OCI-M2 (cell line): ENCODE measurements around the gene ANKRD30A.
"Not testable (repeated sequence)": the region's sequence is repeated elsewhere in the genome, so short reads cannot be mapped to it uniquely, and the experiment has no call there.

Experiments used
- DNase-seq: peaks from one replicate; lab custom pipeline; 2025; ENCODE audit not compliant: unreplicated experiment; lab: John Stamatoyannopoulos, UW

Gene ANKRD30A

GRCh38 chr10:37125191-37125732, at the start of gene ANKRD30A:
Gene ANKRD30A, plus strand, starts transcription at chr10:37125598. Its CDS starts 190 bp downstream, at chr10:37125788.
- DNase-seq, result no peak

- not testable (repeated sequence) for DNase-seq
Measured at GRCh38 chr10:37076083-37076482, 49.3 kb upstream of the ANKRD30A start.

GRCh38 chr10:37095792-37096573, 29.4 kb upstream of the ANKRD30A start:
- no peak for DNase-seq

- DNase-seq, result no peak
Measured at GRCh38 chr10:37101261-37101660, 24.1 kb upstream of the ANKRD30A start.

GRCh38 chr10:37109000-37109399, 16.4 kb upstream of the ANKRD30A start:
- no peak for DNase-seq

- no peak for DNase-seq
Measured at GRCh38 chr10:37124532-37124931, 866 bp upstream of the ANKRD30A start.

- DNase-seq, result no peak
Measured at GRCh38 chr10:37125921-37126320, 523 bp downstream of the ANKRD30A start.

- no peak for DNase-seq
Measured at GRCh38 chr10:37146443-37146842, 21.0 kb downstream of the ANKRD30A start.

- not testable (repeated sequence) for DNase-seq
Measured at GRCh38 chr10:37162430-37162829, 37.0 kb downstream of the ANKRD30A start.

- DNase-seq, result not testable (repeated sequence)
Measured at GRCh38 chr10:37171945-37172344, 46.5 kb downstream of the ANKRD30A start.

GRCh38 chr10:37178296-37178695, 52.9 kb downstream of the ANKRD30A start:
- DNase-seq, result not testable (repeated sequence)

- DNase-seq, result not testable (repeated sequence)
Measured at GRCh38 chr10:37182719-37183118, 57.3 kb downstream of the ANKRD30A start.

- DNase-seq, result no peak
Measured at GRCh38 chr10:37206132-37206531, 80.7 kb downstream of the ANKRD30A start.

- no peak for DNase-seq
Measured at GRCh38 chr10:37220866-37221265, 95.5 kb downstream of the ANKRD30A start.

GRCh38 chr10:37222046-37222445, 96.6 kb downstream of the ANKRD30A start:
- DNase-seq, result no peak

GRCh38 chr10:37225163-37225562, 99.8 kb downstream of the ANKRD30A start:
- DNase-seq, result no peak

GRCh38 chr10:37226524-37226923, 101.1 kb downstream of the ANKRD30A start:
- DNase-seq, result no peak

GRCh38 chr10:37234692-37235091, 109.3 kb downstream of the ANKRD30A start:
- no peak for DNase-seq

- no peak for DNase-seq
Measured at GRCh38 chr10:37236093-37236492, 110.7 kb downstream of the ANKRD30A start.

GRCh38 chr10:37240223-37240622, 114.8 kb downstream of the ANKRD30A start:
- no peak for DNase-seq

GRCh38 chr10:37246637-37247036, 121.2 kb downstream of the ANKRD30A start:
- no peak for DNase-seq

GRCh38 chr10:37255837-37256236, 130.4 kb downstream of the ANKRD30A start:
- not testable (repeated sequence) for DNase-seq

GRCh38 chr10:37263304-37263703, 137.9 kb downstream of the ANKRD30A start:
- no peak for DNase-seq
